Stomach (tissue), 9 donors: Measurements from ENCODE around the gene PPP1CA. TPM values are rescaled to one million over a fixed set of nuclear protein-coding genes. Genes with fewer than 3 reads are reported as not detected.
A peak's percentile ranks its signal among the peaks of the same experiment; 100 is the strongest.

Experiments used
- DNase-seq, 2 donors: peaks; one replicate each; pipeline versions ENCODE4 v3.0.0 to v3.0.0-alpha.2; 2013 to 2019
- H3K27ac ChIP-seq, 5 donors: fragments of 200-600 bp in 4 of 5; sonication (generic) in 4 of 5; one replicate each; pipeline ENCODE4 v1.5.1; 2013 to 2019; ENCODE audit warnings: mild to moderate bottlenecking in 1 of 5, moderate library complexity in 1 of 5
- H3K27me3 ChIP-seq, 3 donors: fragments of 200-600 bp; sonication (generic); one replicate each; pipeline ENCODE4 v1.5.1; 2017 to 2019; ENCODE audit warnings: mixed run types in 1 of 3
- H3K36me3 ChIP-seq, 4 donors: fragments of 200-600 bp; sonication (generic); 1 replicate in 3 of 4; 2 replicates in 1 of 4; pipeline ENCODE4 v1.5.1; 2016 to 2019
- H3K4me1 ChIP-seq, 4 donors: fragments of 200-600 bp; sonication (generic); one replicate each; pipeline ENCODE4 v1.5.1; 2016 to 2019
- H3K4me3 ChIP-seq, 4 donors: fragments of 200-600 bp; sonication (generic) in 3 of 4; one replicate each; pipeline ENCODE4 v1.5.1; 2016 to 2019; ENCODE audit warnings: mild to moderate bottlenecking in 1 of 4
- H3K9me3 ChIP-seq, 4 donors: fragments of 200-600 bp; sonication (generic); one replicate each; pipeline ENCODE4 v1.5.1; 2016 to 2019
- EP300 ChIP-seq: sonication (generic); formaldehyde crosslinking; IDR thresholded peaks from one replicate; pipeline ENCODE4 v1.6.1; 2017; ENCODE audit warnings: antibody characterized with exemption
- POLR2A ChIP-seq, 4 donors: fragments of 450-650 bp; IDR thresholded peaks; one replicate each; pipeline ENCODE4 v1.6.1; 2016; ENCODE audit warnings: antibody characterized with exemption in 4 of 4, control low read depth in 2 of 4, mild to moderate bottlenecking in 1 of 4, moderate library complexity in 1 of 4
- POLR2AphosphoS5 ChIP-seq, 3 donors: sonication (generic); formaldehyde crosslinking; IDR thresholded peaks; one replicate each; pipeline ENCODE4 v1.6.1; 2016; ENCODE audit warnings: antibody characterized with exemption in 3 of 3
- WGBS, 5 donors: extraction: QIAGEN DNeasy Blood & Tissue Kit in 3 of 5; methylation state at CpG; one replicate each; pipeline versions ENCODE4 v1.1.5 to v1.1.7; 2013 to 2018; 5-methylcytosine and 5-hydroxymethylcytosine counted together
- intact Hi-C: fragments of 100-400 bp; cut with DNase I; formaldehyde crosslinking; loops from one replicate; pipeline ENCODE4 v1.15.1; 2023; ENCODE audit warnings: low total_unique reads
- polyA plus RNA-seq, 3 donors: library from polyadenylated mRNA; stranded (reverse); fragments of 200-250 nt; gene quantifications; one replicate each; pipeline ENCODE4 v1.2.3, GENCODE V29; 2013
- total RNA-seq, 5 donors: library from RNA; depleted of rRNA; stranded (reverse); fragments of >200 nt; gene quantifications; one replicate each; pipeline versions ENCODE4 v1.1.0 to v1.2.3, GENCODE V29; 2014 to 2016
- TF ChIP-seq, protein P1 (sequence below), 7 experiments: fragments of 450-650 bp in 4 of 7; fragments of 200-600 bp in 3 of 7; sonication (generic) in 3 of 7; IDR thresholded peaks; one replicate each; pipeline ENCODE4 v1.5.1; 2016 to 2019; ENCODE audit warnings: antibody characterized with exemption in 7 of 7, control low read depth in 2 of 7, mild to moderate bottlenecking in 1 of 7
- donor health status: healthy with polysubstance abuse.
- donor health status: Bipolar disorder and iron deficiency.
- donor health status: healthy.

The PPP1CA gene
- total and polyA plus RNA-seq, 8 donors = 28.6 to 229 (median 107) TPM

DNA sequence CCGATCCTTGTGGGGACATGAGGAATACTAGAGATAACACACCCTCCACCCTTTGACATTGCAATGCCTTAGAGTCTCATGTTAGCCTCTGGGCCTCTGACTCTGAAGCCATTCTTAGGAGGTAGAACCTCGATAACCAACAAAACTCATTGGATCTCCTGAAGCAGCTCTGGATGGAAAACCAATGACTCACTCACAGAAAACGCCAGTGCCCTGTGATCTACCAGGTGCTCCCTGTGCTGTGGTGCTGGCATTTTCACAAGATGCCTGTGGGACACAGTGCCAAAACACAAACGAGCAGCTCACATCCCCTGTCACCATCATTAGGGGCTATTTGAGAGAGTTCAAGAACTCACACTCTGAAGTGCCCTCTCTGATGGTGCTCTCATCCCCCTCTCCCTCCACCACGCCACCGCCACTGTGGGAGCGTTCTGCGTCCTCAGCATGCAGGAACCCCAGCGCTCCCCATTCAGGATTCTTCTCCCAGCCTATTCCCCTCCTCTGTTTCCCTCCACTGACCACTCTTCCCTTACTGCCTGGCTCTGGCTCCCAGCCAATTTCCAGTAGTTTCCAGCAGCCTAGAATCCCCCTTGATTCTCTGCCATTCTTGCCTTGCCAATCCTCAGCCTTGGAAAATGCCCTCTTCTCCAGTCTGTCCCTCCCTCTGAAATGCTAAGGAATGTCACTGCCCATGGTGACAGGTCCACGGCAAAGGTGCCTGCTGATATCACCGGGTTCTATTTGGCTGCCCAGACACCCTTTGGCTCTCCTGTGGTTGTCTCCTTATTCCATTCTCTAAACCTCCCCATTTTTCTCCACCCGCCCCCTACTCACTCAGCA is 43.6 kb downstream of the PPP1CA start:
- TF ChIP-seq POLR2A (IDR thresholded peaks at IDR 0.05) = no peak
- TF ChIP-seq POLR2AphosphoS5 (IDR thresholded peaks at IDR 0.05) = no peak
- TF ChIP-seq EP300 = no peak
- TF ChIP-seq, protein P1, sequence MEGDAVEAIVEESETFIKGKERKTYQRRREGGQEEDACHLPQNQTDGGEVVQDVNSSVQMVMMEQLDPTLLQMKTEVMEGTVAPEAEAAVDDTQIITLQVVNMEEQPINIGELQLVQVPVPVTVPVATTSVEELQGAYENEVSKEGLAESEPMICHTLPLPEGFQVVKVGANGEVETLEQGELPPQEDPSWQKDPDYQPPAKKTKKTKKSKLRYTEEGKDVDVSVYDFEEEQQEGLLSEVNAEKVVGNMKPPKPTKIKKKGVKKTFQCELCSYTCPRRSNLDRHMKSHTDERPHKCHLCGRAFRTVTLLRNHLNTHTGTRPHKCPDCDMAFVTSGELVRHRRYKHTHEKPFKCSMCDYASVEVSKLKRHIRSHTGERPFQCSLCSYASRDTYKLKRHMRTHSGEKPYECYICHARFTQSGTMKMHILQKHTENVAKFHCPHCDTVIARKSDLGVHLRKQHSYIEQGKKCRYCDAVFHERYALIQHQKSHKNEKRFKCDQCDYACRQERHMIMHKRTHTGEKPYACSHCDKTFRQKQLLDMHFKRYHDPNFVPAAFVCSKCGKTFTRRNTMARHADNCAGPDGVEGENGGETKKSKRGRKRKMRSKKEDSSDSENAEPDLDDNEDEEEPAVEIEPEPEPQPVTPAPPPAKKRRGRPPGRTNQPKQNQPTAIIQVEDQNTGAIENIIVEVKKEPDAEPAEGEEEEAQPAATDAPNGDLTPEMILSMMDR (IDR thresholded peaks at IDR 0.05) = no peak
- Histone ChIP-seq H3K4me3 (no peak overlapping the region), H3K4me1 (peaks cover 43 to 56% (median 48%) of the 10 kb centered on the region in 4 donors), H3K27me3 (no peaks in the 10 kb centered on the region), H3K27ac (peak overlapping the region in 4 of 5 donors; percentile 99 to 100 (median 100)), H3K9me3 (no peaks in the 10 kb centered on the region), H3K36me3 (no peaks in the 10 kb centered on the region)
- 69 to 80% (median 80%) methylated on average over 12 of the region's 12 CpGs for WGBS, 5 donors
- DNase-seq = no peak
- intact Hi-C loops = no loop called here

DNA sequence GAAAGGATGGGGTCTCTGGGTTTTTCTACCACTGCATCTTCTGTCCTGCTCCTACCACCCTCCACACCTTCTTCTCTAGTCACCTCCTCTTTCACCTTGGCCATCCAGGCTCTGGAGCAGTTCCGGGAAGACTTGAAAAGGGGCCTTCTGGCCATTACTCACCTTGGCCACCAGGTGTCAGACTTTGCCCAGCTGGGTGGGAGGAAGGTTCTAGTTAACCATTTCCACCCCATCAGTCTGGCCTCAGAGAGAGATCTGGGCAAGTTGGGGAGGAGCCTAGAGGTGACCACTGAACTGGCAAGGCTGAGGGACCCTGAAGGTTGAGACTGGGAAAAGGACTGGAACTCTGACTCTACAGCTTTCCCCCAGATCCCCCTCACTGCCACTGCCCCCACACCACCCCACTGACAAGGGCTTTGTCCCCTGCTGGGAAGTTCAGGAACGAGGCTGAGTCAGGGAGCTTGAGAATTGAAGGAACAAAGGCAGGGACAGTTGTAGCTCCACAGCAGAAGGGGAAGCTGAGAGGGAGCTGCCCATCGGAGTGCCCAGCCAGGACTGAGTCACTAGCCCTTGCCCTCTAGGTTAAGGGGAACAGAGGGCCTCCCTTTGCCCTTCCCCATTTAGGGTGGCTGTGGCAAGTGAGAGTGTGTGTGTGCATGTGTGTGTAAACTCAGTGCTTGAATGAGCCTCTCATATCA is 44.6 kb downstream of the PPP1CA start:
- TF ChIP-seq POLR2A (IDR thresholded peaks at IDR 0.05) = no peak
- TF ChIP-seq, protein P1 (IDR thresholded peaks at IDR 0.05) = peak in 6 of 7 experiments; percentile 39 to 98 (median 96)
- no peak for TF ChIP-seq EP300
- peak in 2 of 3 donors; percentile 47 to 80 for TF ChIP-seq POLR2AphosphoS5 (IDR thresholded peaks at IDR 0.05)
- no peaks in the 10 kb centered on the region for H3K27me3 ChIP-seq
- 13 to 34% (median 27%) methylated on average over 3 of the region's 3 CpGs for WGBS, 5 donors

DNA sequence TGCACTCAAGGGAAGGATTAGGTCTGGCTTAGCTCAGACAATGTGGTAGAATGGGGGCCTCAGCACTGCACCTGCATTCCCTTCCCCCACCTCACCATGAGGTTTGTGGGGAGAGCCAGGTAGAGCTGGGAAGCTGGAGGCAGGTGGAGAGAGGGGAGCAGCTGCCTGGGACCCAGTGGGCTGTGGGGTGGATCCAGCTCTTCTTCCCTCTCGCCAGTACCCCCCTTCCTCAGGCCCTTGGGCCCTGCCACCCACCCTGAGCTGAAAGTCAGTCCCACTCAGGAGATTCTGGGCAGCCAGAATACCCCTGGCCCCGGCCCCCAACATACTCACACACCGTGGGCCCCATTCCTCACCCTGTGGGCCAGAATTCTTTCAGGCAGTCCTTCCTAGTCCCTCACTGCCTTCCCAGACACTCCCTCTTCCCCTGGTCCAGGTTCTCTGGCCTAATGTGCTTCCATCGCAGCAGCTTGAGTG is 45.2 kb downstream of the PPP1CA start:
- TF ChIP-seq POLR2AphosphoS5 (IDR thresholded peaks at IDR 0.05) (no peak), POLR2A (IDR thresholded peaks at IDR 0.05) (no peak), EP300 (no peak)
- TF ChIP-seq, protein P1 (IDR thresholded peaks at IDR 0.05) = no peak
- Histone ChIP-seq H3K9me3 (no peaks in the 10 kb centered on the region), H3K4me1 (peaks cover 57 to 70% (median 63%) of the 10 kb centered on the region in 4 donors), H3K27ac (peak overlapping the region; percentile 91 to 100 (median 100)), H3K36me3 (peaks cover 0 to 5% (median 0%) of the 10 kb centered on the region in 4 donors), H3K27me3 (no peaks in the 10 kb centered on the region), H3K4me3 (peak overlapping the region in 1 of 4 donors; percentile 5)
- no peak for DNase-seq
- 26 to 43% (median 36%) methylated on average over 3 to 4 of the region's 4 CpGs for WGBS, 5 donors
- intact Hi-C loops = no loop called here

More for the DNA sequence above, 44.6 kb downstream of the PPP1CA start:
- Histone ChIP-seq H3K4me1 (peaks cover 52 to 64% (median 57%) of the 10 kb centered on the region in 4 donors), H3K36me3 (no peaks in the 10 kb centered on the region), H3K27ac (peak overlapping the region; percentile 91 to 100 (median 100)), H3K4me3 (peak overlapping the region in 1 of 4 donors; percentile 5), H3K9me3 (no peaks in the 10 kb centered on the region)
- intact Hi-C loops = no loop called here
- peak; percentile 79 to 92 for DNase-seq

GRCh38 chr11:67355794-67356386 is 45.8 kb downstream of the PPP1CA start:
- H3K27ac ChIP-seq = peak overlapping the region; percentile 91 to 100 (median 100)
- no peaks in the 10 kb centered on the region for H3K9me3 ChIP-seq
- 69 to 90% (median 73%) methylated on average over 2 to 4 of the region's 4 CpGs for WGBS, 5 donors
- peaks cover 0 to 7% (median 0%) of the 10 kb centered on the region in 4 donors for H3K36me3 ChIP-seq
- intact Hi-C loops = no loop called here
- peak overlapping the region in 1 of 4 donors; percentile 5 for H3K4me3 ChIP-seq
- no peak for DNase-seq
- H3K27me3 ChIP-seq = no peaks in the 10 kb centered on the region
- peaks cover 63 to 75% (median 68%) of the 10 kb centered on the region in 4 donors for H3K4me1 ChIP-seq
- no peak for TF ChIP-seq POLR2AphosphoS5 (IDR thresholded peaks at IDR 0.05)
- no peak for TF ChIP-seq EP300
- no peak for TF ChIP-seq POLR2A (IDR thresholded peaks at IDR 0.05)
- TF ChIP-seq, protein P1 (IDR thresholded peaks at IDR 0.05) = no peak
